HG02973 (cell line): Measurements from ENCODE around the gene CCL7.

Experiments
- ATAC-seq: cut with Tn5 transposase; IDR thresholded peaks from one replicate; pipeline ENCODE4 v1.9.1; 2021; ENCODE audit warnings: moderate library complexity; ENCODE audit not compliant: unreplicated experiment

Gene CCL7

DNA sequence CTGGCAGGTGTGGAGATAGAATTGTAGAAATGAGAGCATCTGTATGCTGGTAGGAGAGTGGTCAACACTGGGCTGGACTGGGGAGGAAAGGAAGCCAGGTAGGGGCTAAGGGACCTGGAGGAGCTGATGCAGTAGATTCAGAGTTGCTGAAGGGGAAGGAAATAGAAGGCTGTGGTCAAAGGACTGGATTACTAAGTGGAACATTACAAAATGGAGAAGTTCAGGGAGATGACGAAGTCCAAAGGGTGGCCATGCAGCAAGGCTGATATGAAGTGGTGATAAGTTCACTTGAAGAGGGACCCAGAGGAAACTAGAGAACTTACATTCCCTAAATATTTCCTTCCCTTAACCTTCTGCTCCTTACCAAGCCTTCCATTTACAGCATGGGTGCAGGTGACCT is 23.6 kb upstream of the CCL7 start:
- no peak for ATAC-seq

DNA sequence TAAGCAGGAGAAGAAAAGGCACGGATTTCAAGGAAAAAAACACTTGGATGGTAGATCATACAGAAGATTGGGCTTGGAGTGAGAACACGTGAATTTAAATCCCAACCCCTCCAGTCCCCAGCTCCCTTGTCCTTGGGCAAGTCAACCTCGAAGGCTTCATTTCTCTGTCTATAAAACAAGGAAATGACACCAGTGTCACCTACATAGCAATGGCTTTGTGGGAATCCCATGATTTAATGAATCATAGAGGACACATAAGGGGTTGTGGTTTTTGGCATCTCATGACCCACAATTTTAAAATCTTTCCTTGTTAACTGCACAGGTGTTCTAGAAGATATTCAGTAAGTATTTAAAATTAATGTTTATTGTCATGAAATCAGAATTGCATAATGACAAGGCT is 23.1 kb upstream of the CCL7 start:
- ATAC-seq = no peak

DNA sequence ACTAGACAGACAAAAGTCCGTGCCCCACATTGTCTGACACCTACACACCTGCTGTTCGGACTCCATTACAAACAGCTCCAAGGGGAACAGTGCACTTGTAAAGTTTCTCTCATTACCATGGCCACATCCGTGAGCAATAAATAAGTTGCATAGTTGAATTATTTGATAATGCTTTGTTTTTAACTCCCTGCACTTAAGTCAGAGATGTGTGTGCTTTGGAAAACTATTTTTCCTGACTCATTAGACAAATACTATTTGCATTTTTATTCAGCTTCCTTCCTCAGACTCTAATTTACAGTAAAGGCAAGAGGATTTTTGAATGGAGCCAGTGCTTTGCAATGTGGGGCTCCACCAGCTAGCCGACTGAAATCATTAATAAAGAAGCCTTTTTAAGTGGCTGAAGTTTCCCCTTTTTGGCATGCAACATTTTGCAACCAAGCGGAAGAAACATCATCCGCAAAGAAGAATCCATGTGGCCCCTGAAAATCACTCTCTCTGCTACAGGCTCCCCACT is 21.5 kb upstream of the CCL7 start:
- no peak for ATAC-seq

DNA sequence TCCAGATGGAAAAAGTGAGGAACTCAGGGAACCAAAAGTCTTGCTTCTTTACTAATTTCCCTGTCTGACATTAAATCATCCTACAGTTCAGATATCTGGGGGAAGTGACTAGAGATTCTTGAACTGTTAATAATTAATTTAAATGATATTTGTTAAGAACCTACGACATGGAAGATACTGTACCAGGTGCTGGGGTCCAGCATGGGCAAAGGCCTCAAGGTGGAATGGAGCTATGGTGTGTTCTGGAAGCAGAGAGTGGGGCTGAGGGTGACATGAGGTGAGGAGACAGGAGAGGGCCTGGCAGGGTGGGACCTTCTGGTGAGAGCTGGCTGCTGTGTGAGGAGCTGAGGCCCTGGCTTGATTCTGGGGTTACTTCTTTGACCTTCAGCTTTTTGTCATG is 21.0 kb upstream of the CCL7 start:
- no peak for ATAC-seq

DNA sequence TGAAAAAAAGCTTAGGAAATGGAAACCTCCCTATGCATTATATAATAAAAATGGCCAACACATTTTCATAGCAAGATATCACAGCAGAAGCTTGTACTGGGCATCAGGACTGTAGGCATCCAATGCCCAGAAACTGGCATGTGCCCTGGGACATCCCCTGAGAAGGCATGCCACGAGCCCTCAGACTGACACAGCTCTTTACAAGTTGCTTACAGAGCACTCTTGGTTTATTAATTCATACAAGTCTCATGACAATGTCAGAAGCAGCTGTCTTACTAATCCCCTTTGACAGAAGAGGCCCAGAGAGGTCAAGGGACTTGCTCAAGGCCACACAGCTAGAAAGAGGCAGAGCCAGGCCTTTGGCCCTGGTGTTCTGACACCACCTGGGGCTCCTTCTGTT is 20.5 kb upstream of the CCL7 start:
- ATAC-seq = no peak

DNA sequence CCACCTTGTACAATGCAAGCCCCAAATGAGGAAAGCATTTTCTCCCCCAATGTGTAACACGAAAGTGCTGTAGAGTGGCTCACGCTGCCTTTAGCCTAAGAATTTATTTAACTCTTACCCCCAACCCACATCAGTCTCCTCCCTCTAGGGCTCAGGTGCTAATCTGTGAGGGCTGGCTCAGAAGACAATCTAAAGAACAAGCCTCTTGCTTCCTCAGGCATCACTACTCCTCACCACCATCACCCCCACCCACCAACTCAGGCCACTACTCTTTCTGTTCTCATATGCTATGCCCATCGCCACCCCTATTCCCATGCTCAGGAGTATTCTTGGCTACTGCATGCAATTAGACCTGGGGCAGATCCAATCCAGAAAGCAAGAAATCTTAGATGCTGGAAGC is 18.8 kb upstream of the CCL7 start:
- no peak for ATAC-seq

DNA sequence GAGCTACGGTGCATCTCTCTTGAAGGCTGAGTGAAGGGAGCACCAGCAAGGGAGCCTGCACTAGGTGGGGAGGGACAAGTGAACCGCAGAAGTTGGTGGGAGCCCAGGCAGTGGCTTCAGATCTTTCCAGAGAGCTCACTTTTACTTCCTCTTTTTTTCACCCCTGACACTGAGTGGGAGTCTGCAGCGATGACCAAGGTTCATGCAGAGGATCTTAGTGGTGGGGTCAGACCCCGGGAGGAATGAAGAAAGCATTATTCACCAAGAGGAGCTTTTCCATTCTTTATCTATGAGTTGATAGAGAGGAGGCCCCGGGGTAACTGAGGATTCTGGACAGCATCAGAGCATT is 18.0 kb upstream of the CCL7 start:
- no peak for ATAC-seq

DNA sequence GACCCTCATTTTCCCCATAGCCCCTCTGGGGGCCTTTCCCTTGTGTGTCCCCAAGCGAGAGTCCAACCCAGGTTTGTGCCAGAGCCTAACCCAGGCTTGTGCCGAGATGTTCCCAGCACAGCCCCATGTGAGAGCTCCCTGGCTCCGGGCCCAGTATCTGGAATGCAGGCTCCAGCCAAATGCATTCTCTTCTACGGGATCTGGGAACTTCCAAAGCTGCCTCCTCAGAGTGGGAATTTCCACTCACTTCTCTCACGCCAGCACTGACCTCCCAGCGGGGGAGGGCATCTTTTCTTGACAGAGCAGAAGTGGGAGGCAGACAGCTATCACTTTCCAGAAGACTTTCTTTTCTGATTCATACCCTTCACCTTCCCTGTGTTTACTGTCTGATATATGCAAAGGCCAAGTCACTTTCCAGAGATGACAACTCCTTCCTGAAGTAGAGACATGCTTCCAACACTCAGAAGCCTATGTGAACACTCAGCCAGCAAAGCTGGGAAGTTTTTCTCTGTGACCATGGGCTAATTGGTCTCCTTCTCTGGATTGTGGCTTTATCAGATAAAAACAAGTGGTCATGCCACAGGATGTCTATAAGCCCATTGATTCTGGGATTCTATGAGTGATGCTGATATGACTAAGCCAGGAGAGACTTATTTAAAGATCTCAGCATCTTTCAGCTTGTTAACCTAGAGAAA is 17.4 kb upstream of the CCL7 start:
- ATAC-seq = no peak

DNA sequence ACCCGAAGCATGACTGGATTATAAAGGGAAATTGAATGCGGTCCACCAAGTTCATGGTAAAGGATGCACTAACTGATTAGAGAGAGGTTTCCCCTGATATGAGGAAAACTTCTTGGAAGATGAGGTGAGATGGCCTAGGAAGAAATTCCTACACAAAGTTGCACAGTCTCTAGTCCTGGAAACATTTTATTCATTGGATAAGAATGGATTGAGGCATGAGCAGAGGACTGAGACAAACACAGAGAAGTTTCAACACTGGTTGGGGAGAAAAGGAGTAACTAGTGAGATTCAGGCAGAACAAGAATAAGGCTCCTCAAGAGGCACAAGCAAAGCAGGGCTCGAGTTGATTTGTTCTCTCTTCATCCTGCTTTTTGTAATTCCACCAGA is 16.9 kb upstream of the CCL7 start:
- no peak for ATAC-seq

DNA sequence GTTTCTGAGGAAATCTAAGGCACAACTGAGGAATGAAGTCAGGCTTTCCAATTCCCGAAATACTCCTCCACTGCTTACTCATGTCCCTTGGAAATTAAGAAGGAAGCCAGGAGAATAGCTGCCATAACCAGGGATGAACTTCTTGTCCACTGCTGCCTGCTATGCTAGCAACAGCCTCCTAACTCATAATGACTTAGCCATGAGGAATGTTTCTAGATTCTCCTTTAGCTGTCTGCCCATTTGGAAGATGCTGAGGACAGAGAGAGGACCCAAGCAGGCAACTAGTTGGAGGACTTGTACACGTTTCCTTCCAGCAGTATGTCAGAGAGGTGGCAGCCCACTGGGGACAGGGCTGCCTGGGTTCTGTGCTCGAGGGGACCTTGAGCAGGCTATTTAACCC is 15.9 kb upstream of the CCL7 start:
- ATAC-seq = no peak

DNA sequence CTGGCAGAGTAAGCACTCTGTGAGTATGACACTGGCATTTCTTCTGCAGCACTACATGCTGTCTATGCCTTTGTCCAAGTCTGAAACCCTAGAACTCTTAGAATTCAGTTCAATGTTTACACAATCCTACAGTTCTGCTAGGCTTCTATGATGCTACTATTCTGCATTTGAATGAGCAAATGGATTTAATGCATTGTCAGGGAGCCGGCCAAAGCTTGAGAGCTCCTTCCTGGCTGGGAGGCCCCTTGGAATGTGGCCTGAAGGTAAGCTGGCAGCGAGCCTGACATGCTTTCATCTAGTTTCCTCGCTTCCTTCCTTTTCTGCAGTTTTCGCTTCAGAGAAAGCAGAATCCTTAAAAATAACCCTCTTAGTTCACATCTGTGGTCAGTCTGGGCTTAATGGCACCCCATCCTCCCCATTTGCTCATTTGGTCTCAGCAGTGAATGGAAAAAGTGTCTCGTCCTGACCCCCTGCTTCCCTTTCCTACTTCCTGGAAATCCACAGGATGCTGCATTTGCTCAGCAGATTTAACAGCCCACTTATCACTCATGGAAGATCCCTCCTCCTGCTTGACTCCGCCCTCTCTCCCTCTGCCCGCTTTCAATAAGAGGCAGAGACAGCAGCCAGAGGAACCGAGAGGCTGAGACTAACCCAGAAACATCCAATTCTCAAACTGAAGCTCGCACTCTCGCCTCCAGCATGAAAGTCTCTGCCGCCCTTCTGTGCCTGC is 15.2 kb upstream of the CCL7 start, which contains the start of gene CCL2:
TSS of gene CCL2 (plus strand) at position 635 of the 730 bp plus-strand sequence. CDS start at position 700, 65 bp downstream.
- ATAC-seq = no peak

DNA sequence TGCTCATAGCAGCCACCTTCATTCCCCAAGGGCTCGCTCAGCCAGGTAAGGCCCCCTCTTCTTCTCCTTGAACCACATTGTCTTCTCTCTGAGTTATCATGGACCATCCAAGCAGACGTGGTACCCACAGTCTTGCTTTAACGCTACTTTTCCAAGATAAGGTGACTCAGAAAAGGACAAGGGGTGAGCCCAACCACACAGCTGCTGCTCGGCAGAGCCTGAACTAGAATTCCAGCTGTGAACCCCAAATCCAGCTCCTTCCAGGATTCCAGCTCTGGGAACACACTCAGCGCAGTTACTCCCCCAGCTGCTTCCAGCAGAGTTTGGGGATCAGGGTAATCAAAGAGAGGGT is 14.7 kb upstream of the CCL7 start:
- ATAC-seq = no peak

DNA sequence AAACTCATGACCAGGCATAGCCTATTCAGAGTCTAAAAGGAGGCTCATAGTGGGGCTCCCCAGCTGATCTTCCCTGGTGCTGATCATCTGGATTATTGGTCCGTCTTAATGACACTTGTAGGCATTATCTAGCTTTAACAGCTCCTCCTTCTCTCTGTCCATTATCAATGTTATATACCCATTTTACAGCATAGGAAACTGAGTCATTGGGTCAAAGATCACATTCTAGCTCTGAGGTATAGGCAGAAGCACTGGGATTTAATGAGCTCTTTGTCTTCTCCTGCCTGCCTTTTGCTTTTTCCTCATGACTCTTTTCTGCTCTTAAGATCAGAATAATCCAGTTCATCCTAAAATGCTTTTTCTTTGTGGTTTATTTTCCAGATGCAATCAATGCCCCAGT is 14.2 kb upstream of the CCL7 start:
- ATAC-seq = no peak

DNA sequence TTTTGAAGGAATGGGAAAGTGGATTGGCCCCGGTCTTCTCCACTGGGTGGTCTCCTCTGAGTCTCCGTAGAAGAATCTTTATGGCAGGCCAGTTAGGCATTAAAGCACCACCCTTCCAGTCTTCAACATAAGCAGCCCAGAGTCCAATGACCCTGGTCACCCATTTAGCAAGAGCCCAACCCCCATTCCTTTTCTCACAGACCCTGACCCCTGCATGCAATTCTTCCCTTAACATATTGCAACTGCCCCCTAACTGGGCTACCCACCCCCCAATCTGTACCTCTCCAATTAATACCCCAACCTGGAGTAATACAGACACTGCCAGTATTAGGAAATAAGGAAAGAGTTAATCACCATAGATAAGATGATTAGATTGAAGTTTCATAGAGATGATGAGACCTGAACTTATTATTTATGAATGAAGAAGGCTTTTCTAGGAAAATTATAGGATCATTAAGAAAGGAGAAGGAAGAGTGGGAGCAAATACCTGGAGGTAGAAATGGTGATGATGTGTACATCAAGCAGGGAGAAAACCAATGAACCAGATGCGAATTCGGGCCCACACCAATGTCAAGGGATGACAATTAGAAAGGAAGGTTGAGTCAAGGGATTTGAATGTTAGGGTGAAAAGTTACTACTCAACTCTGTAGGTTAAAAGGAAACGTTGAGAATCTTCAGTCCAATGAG is 12.6 kb upstream of the CCL7 start:
- ATAC-seq = no peak

DNA sequence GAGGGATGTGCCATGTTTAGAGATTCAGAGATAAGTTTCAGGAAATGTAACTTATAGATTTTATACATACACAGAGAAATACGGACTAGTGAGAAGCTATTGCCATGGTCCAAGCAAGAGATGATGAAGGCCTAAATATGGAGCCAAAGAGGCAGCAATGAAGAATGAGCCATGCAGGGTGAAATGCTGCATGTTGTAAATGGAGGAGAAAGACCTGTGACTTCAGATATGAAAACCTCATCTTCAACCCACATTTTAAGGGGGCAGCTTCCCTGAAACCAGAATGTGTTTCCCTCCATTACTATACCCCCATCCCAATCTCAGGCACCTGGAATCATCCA is 12.1 kb upstream of the CCL7 start:
- ATAC-seq = no peak

DNA sequence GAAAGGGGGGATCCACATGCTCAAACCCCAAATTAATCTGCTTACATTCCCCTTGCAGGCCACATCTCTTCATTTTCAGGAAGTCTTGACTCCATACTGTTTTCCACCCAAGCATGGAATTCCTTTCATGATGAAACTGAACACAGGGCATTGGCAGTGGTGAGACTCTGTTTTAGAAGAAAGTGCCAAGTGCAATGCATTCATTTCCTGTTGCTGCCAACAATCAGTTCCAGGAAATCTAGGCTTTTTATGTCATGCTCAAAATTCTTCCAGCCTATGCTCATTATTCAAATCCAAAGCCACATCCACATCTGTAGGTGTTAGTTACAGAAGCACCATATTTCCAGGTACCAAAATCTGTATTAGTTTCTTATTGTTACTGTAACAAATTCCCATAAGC is 10.9 kb upstream of the CCL7 start:
- no peak for ATAC-seq

DNA sequence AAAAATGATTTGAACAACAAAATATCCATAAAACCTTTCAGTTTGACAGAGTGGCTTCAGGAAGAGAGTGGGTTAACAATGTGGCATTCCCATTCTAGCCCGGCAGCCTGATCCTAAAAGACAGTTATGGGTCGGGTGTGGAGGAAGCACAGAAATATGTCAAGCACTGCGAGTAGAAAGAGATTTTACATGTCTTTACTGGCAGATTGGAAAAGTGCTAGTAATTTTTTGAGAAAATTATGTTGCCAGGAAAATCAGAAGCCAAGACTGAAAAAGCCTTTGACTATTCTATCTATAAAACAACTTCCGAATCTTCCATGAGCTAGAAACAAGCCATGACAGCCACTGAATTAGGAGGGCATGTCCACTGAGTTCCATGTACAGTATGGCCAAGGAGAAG is 9.2 kb upstream of the CCL7 start:
- ATAC-seq = no peak

DNA sequence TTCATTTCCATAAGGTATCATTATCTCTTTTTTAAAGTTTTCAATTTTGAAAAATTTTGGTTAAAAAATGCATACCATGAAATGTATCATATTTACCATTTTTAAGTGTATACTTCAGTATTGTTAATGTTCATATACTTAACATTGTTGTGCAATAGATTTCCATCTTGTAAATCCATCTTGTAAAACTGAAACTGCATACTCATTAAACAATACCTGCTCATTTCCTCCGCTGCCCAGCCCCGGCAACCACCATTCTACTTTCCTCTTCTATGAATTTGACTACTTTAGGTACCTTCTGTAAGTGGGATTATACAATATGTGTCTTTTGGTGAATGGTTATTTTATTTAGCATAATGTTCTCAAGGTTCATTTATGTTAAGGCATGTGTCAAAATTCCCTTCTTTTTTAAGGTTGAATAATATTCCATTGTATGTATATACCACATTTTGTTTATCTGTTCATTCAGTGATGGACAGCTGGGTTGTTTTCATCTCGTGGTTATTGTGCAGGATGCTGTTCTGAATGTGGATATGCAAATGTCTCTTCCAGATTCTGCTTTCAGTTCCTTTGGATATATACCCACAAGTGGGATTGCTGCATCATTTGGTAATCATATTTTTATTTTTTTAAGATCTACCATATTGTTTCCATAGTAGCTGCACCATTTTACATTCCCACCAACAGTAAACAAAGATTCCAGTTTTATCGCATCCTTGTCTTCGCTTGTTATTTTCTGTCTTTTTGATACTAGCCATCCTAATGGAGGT is 8.3 kb upstream of the CCL7 start:
- ATAC-seq = no peak

DNA sequence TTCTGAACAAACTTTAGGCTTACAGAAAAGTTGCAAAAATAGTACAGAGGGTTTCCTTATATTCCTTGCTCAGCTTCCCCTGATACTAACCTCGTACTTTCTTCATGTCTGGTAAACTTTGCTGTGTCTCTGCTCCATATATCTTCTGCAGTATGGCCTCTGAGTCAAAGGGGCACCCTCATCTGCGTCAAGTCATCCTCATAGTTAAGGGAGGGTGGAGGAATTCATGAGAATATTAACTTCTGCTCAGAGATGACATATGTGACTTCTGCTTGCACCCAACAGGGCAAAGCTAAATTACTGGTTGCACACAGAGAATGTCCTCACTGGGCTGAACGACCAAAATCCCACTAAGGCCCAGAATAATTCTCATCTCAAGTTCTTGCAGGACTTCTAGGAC is 4.3 kb upstream of the CCL7 start:
- no peak for ATAC-seq

DNA sequence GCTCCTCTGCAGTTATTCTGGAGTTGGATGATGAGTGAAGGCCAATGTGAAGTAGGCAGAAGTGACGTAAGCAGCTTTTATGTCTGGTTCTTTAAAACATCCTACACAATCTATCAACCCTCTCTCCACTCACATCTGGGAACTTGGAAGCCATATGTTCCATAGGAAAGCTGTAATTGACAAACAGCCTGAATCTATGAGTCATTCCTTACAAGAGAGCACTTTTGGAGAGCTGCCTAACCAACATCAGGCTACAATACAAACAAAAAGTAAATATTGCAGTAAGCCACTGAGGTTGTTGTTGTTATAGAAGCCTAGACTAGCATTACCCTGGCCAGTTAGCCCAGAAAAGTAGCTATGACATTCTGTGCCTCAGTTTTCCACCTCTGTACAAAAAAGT is 5.9 kb downstream of the CCL7 start:
- no peak for ATAC-seq

DNA sequence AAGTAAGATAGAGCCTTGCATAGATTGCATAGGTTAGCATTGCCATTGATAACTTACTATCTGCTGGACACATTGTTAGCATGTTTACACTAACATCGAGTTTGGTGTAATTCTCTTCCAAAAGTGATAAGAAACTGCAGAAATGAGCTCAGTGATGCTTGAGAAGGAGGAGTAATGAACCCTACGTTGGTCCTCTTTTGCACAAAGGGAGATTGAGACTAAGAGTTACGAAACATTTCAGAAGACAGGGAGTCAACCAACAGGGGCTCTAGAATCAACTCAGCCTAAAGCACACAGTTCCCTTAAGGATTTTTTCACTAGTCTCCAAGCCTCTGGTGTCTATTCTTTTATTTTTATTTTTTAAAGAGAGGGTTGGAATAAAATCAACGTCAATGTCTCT is 6.8 kb downstream of the CCL7 start:
- no peak for ATAC-seq

DNA sequence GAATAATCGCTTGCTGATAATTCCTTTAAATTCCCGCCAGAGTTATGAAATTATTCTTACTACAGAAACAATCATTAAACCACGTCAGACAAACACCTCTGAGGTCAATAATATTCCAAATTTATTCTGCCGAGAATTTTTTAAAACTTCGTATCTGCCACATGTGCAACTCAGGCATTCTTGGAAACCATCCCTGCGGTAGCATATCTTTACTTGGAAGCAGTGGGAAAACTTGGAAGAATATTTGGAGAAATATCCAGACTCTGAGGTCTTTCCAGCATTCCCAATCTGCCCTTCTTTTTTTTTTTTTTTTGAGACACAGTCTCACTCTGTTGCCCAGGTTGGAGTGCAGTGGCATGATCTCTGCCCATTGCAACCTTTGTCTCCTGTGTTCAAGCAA is 13.6 kb downstream of the CCL7 start:
- no peak for ATAC-seq
